K562 (cell line): ENCODE results near the gene PPIH. TPM values are rescaled to one million over a fixed set of nuclear protein-coding genes. Genes with fewer than 3 reads are reported as not detected.

Experiments
- BDP1 ChIP-seq: IDR thresholded peaks from 3 replicates; pipeline ENCODE4 v1.6.1; 2011; ENCODE audit not compliant: insufficient read length, insufficient read depth
- CHD4 ChIP-seq: fragments of 200-600 bp; sonication (generic); IDR thresholded peaks from 3 replicates; pipeline ENCODE4 v1.6.1; 2012; ENCODE audit warnings: low read depth, mild to moderate bottlenecking, mixed read lengths, low read length, inconsistent platforms; ENCODE audit not compliant: insufficient read depth, insufficient replicate concordance, poor library complexity, severe bottlenecking
- CSDE1 ChIP-seq, 2 experiments: fragments of 450-650 bp; IDR thresholded peaks; 2 replicates each; pipeline ENCODE4 v1.6.1; 2016; ENCODE audit warnings: mild to moderate bottlenecking in 1 of 2
- EZH2 ChIP-seq: IDR thresholded peaks from 2 replicates; pipeline ENCODE4 v1.6.1; 2012; ENCODE audit warnings: low read depth, mild to moderate bottlenecking, inconsistent platforms, low read length, borderline replicate concordance
- GATAD2B ChIP-seq: fragments of 450-650 bp; IDR thresholded peaks from 2 replicates; pipeline ENCODE4 v1.6.1; 2017; ENCODE audit warnings: mild to moderate bottlenecking, borderline replicate concordance
- HDAC2 ChIP-seq: fragments of 450-650 bp; IDR thresholded peaks from 2 replicates; pipeline ENCODE4 v1.6.1; 2016; ENCODE audit warnings: mild to moderate bottlenecking
- HNRNPK ChIP-seq: fragments of 200-400 bp; formaldehyde crosslinking; IDR thresholded peaks from one replicate; pipeline ENCODE4 v1.6.1; 2018; ENCODE audit warnings: mild to moderate bottlenecking, low read depth, low read length; ENCODE audit not compliant: poor library complexity, severe bottlenecking
- HNRNPUL1 ChIP-seq: fragments of 200-400 bp; formaldehyde crosslinking; IDR thresholded peaks from 2 replicates; pipeline ENCODE4 v1.6.1; 2017; ENCODE audit warnings: low read length
- KDM4B ChIP-seq, 2 experiments: fragments of 450-650 bp in 1 of 2; sonication (generic) in 1 of 2; IDR thresholded peaks; 2 replicates each; pipeline ENCODE4 v1.6.1; 2016 to 2017; ENCODE audit warnings: borderline replicate concordance in 2 of 2, antibody characterized with exemption in 1 of 2, low read depth in 1 of 2, mild to moderate bottlenecking in 1 of 2
- KLF13 ChIP-seq: fragments of 450-650 bp; IDR thresholded peaks from 2 replicates; pipeline ENCODE4 v1.6.1; 2016; ENCODE audit warnings: missing genetic modification characterization, low read depth, mild to moderate bottlenecking, missing compliant biosample characterization, moderate library complexity, borderline replicate concordance
- KLF16 ChIP-seq: IDR thresholded peaks from 2 replicates; pipeline ENCODE4 v1.6.1; 2016; ENCODE audit warnings: antibody characterized with exemption
- NUFIP1 ChIP-seq: fragments of 450-650 bp; IDR thresholded peaks from 2 replicates; pipeline ENCODE4 v1.6.1; 2018; ENCODE audit not compliant: partially characterized antibody
- RAD21 ChIP-seq, 2 experiments: fragments of 250-450 bp in 1 of 2; fragments of 450-650 bp in 1 of 2; sonication (Bioruptor Pico) in 1 of 2; formaldehyde crosslinking in 1 of 2; IDR thresholded peaks in 1 of 2; conservative IDR thresholded peaks in 1 of 2; 2 replicates each; pipeline versions ENCODE4 v1.4.0 to v1.8.0; 2020 to 2022; ENCODE audit warnings: mild to moderate bottlenecking in 2 of 2, moderate library complexity in 1 of 2
- SAFB2 ChIP-seq: fragments of 200-400 bp; formaldehyde crosslinking; IDR thresholded peaks from 2 replicates; pipeline ENCODE4 v1.6.1; 2018; ENCODE audit warnings: borderline replicate concordance, low read length, low read depth, moderate library complexity; ENCODE audit not compliant: severe bottlenecking
- ZC3H11A ChIP-seq: IDR thresholded peaks from 2 replicates; pipeline ENCODE4 v1.6.1; 2012; ENCODE audit warnings: low read depth, low read length, improper control_type of control experiment
- ZNF184 ChIP-seq: sonication (generic); formaldehyde crosslinking; IDR thresholded peaks from 2 replicates; pipeline ENCODE4 v1.5.0; 2020; ENCODE audit warnings: missing genetic modification reagents
- ZNF263 ChIP-seq: sonication (generic); formaldehyde crosslinking; IDR thresholded peaks from 2 replicates; pipeline ENCODE4 v1.8.0; 2022; ENCODE audit warnings: mild to moderate bottlenecking, missing genetic modification reagents, borderline replicate concordance
- polyA plus RNA-seq, 8 experiments: library from polyadenylated mRNA; depleted of rRNA in 4 of 8; stranded (reverse) in 5 of 8; unstranded in 3 of 8; fragments of >200 nt; fragmentation: Nextera tagmentation in 2 of 8; fragmentation: Illumina TruSeq in 1 of 8; extraction: Ambion mirVana in 2 of 8; extraction: Trizol in 1 of 8; gene quantifications; 2 replicates each; pipeline versions ENCODE4 v1.2.1 to v1.2.3, GENCODE V29; 2011 to 2014; ENCODE audit warnings: inconsistent platforms in 1 of 8, missing spikeins in 1 of 8
- total RNA-seq, 7 experiments: library from RNA; depleted of rRNA in 6 of 7; stranded (reverse); fragments of >200 nt in 6 of 7; fragmentation: Illumina TruSeq in 2 of 7; extraction: Trizol in 2 of 7; gene quantifications; 2 replicates each; pipeline versions ENCODE4 v1.2.1 to v1.2.3, GENCODE V29; 2011 to 2021; ENCODE audit warnings: low replicate concordance in 1 of 7
- TF ChIP-seq, protein P1 (sequence below): fragments of 200-800 bp; sonication (Bioruptor generic); IDR thresholded peaks from 2 replicates; pipeline ENCODE4 v1.6.1; 2017; ENCODE audit warnings: missing genetic modification characterization, missing compliant biosample characterization
- TF ChIP-seq, protein P2 (sequence below): sonication (generic); formaldehyde crosslinking; IDR thresholded peaks from 2 replicates; pipeline ENCODE4 v1.8.1; 2023; ENCODE audit warnings: mild to moderate bottlenecking, missing genetic modification reagents, moderate library complexity
- TF ChIP-seq, protein P3 (sequence below): fragments of 250-450 bp; sonication (Bioruptor Pico); IDR thresholded peaks from 2 replicates; pipeline ENCODE4 v1.8.0; 2022; ENCODE audit warnings: inconsistent platforms
- TF ChIP-seq, protein P4 (sequence below): fragments of 450-650 bp; IDR thresholded peaks from 2 replicates; pipeline ENCODE4 v1.6.1; 2016; ENCODE audit warnings: borderline replicate concordance

The PPIH gene
- total and polyA plus RNA-seq, 9 of the 15 experiments (the other 6 are each of a cell fraction or from before 2014, with no cell fraction given), result 197 to 470 (median 277) TPM

DNA sequence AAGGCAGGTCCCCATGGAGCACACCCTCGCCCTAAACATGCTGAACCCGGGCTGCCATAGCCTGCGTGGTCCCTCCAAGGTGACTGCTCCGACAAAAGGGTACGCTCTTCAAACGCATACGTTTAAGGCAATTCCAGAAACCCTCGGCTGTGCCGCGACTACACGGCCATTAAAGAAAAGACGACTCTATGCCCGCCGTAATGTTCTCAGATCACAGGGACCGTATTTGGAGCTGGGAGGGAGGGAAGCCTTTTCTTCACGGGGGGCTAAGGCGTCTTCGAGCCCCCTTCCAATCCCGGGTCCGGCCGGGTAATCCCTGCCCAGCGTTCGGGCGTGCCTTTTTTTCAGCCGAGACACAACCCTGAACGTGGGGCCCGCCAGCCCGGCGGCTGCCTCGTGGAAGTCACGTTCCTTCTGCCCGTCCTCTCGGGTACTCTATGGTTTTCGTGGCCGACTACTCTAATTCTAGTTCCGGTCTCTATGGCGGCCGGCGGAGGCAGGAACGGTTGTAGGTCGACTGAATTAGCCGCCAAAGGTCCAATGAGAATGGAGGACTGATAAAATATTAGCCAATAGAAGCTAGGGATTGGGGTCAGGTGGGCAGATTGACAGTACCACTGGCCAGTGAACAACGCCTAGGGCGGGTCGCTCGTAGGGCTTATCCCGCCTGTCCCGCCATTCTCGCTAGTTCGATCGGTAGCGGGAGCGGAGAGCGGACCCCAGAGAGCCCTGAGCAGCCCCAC lies 23.7 kb downstream of the PPIH start, which contains the start of gene YBX1 (continued):
- TF ChIP-seq, protein P1, sequence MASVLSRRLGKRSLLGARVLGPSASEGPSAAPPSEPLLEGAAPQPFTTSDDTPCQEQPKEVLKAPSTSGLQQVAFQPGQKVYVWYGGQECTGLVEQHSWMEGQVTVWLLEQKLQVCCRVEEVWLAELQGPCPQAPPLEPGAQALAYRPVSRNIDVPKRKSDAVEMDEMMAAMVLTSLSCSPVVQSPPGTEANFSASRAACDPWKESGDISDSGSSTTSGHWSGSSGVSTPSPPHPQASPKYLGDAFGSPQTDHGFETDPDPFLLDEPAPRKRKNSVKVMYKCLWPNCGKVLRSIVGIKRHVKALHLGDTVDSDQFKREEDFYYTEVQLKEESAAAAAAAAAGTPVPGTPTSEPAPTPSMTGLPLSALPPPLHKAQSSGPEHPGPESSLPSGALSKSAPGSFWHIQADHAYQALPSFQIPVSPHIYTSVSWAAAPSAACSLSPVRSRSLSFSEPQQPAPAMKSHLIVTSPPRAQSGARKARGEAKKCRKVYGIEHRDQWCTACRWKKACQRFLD (CRISPR knock-in tag), result no peak
- no peak for TF ChIP-seq BDP1
- 0 out of 4 replicates have a peak, but pooled peaks of 1 of the 2 experiments have one; percentile 12 for TF ChIP-seq CSDE1 (IDR thresholded peaks at IDR 0.05)
- no peak for TF ChIP-seq NUFIP1
- TF ChIP-seq, protein P2, sequence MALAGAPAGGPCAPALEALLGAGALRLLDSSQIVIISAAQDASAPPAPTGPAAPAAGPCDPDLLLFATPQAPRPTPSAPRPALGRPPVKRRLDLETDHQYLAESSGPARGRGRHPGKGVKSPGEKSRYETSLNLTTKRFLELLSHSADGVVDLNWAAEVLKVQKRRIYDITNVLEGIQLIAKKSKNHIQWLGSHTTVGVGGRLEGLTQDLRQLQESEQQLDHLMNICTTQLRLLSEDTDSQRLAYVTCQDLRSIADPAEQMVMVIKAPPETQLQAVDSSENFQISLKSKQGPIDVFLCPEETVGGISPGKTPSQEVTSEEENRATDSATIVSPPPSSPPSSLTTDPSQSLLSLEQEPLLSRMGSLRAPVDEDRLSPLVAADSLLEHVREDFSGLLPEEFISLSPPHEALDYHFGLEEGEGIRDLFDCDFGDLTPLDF (CRISPR knock-in tag), result peak; percentile 78
- no peak for TF ChIP-seq ZNF184 (CRISPR knock-in tag)
- TF ChIP-seq KLF16, result no peak
- TF ChIP-seq CHD4, result no peak
- TF ChIP-seq ZC3H11A, result no peak
- TF ChIP-seq EZH2, result no peak
- TF ChIP-seq, protein P3, sequence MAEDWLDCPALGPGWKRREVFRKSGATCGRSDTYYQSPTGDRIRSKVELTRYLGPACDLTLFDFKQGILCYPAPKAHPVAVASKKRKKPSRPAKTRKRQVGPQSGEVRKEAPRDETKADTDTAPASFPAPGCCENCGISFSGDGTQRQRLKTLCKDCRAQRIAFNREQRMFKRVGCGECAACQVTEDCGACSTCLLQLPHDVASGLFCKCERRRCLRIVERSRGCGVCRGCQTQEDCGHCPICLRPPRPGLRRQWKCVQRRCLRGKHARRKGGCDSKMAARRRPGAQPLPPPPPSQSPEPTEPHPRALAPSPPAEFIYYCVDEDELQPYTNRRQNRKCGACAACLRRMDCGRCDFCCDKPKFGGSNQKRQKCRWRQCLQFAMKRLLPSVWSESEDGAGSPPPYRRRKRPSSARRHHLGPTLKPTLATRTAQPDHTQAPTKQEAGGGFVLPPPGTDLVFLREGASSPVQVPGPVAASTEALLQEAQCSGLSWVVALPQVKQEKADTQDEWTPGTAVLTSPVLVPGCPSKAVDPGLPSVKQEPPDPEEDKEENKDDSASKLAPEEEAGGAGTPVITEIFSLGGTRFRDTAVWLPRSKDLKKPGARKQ (CRISPR knock-in tag), result no peak
- TF ChIP-seq KDM4B (IDR thresholded peaks at IDR 0.05; ENCODE audit: borderline replicate concordance in 2 of 2, low read depth in 1 of 2), result peak in 1 of 2 experiments; percentile 61; a peak in 1 of 4 replicates
- peak; percentile 71; the same call in 1 of the 2 replicates for TF ChIP-seq HDAC2
- no peak for TF ChIP-seq HNRNPUL1
- TF ChIP-seq KLF13, result no peak
- peak; percentile 66 for TF ChIP-seq ZNF263 (CRISPR knock-in tag)
- TF ChIP-seq, protein P4, sequence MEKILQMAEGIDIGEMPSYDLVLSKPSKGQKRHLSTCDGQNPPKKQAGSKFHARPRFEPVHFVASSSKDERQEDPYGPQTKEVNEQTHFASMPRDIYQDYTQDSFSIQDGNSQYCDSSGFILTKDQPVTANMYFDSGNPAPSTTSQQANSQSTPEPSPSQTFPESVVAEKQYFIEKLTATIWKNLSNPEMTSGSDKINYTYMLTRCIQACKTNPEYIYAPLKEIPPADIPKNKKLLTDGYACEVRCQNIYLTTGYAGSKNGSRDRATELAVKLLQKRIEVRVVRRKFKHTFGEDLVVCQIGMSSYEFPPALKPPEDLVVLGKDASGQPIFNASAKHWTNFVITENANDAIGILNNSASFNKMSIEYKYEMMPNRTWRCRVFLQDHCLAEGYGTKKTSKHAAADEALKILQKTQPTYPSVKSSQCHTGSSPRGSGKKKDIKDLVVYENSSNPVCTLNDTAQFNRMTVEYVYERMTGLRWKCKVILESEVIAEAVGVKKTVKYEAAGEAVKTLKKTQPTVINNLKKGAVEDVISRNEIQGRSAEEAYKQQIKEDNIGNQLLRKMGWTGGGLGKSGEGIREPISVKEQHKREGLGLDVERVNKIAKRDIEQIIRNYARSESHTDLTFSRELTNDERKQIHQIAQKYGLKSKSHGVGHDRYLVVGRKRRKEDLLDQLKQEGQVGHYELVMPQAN, result peak; percentile 86; the same call in 1 of the 2 replicates
- no peak for TF ChIP-seq GATAD2B
- no peak for TF ChIP-seq HNRNPK
- peak in 1 of 2 experiments; percentile 18; a peak in 1 of 4 replicates for TF ChIP-seq RAD21 (CRISPR knock-in tag; conservative IDR thresholded peaks at IDR 0.05 in 1 of 2, IDR thresholded peaks at IDR 0.05 in 1 of 2)
- no peak for TF ChIP-seq SAFB2
